Stimulated activated CD4-positive, alpha-beta T cell treated with anti-CD3 and anti-CD28 coated beads, Interleukin-4, amount 100 ng/mL, for 1 hour (primary cell): ENCODE measurements around the gene SELENOK.

Experiments used
- DNase-seq: peaks from one replicate; pipeline ENCODE4 v3.0.0-alpha.2; 2020

Gene SELENOK

GRCh38 chr3:53841296-53841695 lies 50.4 kb downstream of the SELENOK start:
- DNase-seq, result no peak

- no peak for DNase-seq
Observed at GRCh38 chr3:53837331-53837730, 54.3 kb downstream of the SELENOK start.

GRCh38 chr3:53836084-53836872 lies 55.4 kb downstream of the SELENOK start:
- no peak for DNase-seq

GRCh38 chr3:53835257-53835656 lies 56.4 kb downstream of the SELENOK start:
- no peak for DNase-seq

- no peak for DNase-seq
Observed at GRCh38 chr3:53834429-53835095, 57.1 kb downstream of the SELENOK start.
